NCI-H1436 (cell line): Measurements from ENCODE around the gene LTBR.

Source experiments
- DNase-seq: peaks from one replicate; lab custom pipeline; 2025; lab: John Stamatoyannopoulos, UW

LTBR gene

DNA sequence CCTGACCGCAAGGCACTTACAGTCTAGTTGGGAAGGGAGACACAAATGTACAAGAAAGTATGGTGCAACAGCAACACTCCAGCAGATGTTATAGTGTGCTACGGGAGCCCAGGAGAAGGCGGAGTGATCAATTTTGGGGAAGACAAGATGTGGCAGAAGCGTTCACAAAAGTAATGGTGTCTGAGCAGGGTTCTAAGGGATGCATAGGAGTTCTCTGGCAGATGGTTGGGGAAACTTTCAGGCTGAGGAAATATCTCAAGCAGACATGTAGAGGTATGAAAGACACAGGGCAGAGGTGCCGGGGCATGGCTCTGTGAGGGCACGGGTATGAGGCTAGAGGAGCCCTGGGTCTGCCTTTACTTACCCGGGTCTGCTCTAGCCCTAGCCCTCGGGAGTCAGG lies 37.0 kb upstream of the LTBR start:
- DNase-seq, result no peak

DNA sequence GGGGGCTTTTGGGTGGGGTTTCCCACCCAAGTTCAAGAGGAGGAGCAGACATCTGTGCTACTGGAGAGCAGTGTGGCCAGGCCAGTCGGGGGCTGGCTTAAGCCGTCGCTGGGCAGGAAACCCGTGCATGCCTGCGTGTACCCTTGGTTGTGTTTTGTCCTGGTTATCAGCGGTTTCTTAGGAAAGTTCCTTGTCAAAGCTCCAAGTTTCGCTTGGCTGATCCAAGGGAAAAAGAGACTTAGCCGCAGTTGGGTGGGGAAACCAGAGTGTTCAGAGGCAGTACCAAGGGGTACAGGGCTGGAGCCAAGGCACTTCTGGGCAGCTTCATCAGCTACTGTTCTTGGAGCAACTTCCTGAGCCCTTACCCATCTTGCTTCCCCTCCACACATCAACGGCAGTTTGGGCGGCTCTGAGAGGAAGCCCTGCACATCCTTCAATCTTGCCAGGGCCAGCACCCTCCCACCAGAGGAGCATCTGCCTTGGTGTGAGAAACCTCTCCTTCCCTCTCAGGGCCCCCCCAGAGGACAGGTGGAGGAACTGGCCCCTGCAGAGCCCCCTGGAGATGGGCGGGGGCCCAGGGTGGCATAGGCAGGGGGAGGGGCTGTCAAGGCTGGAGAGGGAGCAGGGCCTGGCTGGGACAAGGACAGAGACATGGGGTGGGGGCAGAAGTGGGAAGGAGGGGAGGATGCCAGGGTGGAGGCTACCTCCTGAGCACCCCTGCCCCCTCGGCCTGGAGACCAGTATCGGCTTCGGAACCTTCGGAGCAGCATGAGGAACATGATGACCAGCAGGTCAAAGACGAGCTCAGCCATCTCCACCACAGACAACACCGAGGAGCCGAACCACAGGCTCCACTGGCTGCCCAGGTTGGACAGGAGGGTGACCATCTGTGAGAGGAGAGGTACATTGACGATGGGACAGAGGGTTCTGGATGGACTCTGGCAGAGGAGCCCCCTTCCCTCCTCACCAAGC lies 36.3 kb upstream of the LTBR start:
- no peak for DNase-seq

DNA sequence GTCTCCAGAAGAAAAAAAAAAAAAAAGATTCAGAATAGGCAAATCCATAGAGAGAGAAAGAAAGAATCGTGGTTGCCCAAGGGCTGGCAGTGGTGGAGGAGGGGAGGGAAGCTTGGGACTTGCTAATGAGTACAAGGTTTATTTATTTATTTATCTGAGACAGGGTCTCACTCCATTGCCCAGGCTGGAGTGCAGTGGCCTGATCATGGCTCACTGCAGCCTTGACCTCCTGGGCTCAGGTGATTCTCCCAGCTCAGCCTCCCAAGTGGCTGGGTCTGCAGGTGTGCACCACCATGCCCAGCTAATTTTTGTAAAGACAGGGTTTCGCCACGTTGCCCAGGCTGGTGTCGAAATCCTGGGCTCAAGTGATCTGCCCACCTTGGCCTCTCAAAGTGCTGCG lies 32.3 kb upstream of the LTBR start:
- no peak for DNase-seq

DNA sequence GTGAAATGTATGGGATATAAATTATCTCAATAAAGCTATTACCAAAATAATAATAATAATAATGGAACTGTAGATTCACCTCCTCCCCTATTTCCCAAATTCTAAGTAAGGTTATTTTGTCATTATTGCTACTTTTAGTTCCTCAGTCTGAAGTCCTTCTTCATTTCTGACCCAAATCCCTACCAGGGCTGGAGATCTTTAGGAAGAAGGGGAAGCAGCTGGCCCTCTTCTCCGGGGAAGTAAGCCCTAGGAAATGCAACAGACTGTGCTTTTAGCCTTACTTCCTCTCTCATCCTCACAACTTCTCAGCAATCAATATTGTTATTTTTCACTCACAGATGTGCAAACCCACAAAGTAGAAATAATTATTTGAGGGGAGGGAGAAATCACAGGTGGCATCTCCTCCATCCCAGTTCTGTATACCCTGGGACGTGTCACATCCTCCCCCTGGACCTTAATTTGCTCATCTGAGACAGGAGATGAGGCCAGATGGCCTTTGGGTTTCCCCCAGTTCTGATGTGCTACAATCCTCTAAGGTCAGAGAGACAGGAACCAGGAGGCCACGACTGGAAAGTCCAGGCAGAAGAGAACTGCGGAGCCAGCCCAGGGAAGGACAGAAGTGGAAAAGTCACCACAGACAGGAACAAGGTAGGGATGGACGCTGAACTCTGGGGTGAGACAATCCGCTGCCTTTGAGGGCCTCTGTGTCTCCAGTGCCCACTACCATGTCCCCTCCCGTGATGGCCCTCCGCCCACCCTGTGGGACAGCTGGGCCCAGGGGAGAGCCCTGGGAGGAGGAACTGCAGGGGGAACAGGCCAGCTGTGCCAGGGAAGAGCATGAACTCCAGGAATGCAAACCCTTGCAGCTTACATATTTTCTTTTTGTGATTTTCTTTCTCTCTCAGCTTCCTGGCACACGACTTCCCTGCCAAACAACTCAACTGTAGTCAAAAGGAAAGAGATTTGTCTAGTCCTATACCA lies 31.5 kb upstream of the LTBR start:
- no peak for DNase-seq

DNA sequence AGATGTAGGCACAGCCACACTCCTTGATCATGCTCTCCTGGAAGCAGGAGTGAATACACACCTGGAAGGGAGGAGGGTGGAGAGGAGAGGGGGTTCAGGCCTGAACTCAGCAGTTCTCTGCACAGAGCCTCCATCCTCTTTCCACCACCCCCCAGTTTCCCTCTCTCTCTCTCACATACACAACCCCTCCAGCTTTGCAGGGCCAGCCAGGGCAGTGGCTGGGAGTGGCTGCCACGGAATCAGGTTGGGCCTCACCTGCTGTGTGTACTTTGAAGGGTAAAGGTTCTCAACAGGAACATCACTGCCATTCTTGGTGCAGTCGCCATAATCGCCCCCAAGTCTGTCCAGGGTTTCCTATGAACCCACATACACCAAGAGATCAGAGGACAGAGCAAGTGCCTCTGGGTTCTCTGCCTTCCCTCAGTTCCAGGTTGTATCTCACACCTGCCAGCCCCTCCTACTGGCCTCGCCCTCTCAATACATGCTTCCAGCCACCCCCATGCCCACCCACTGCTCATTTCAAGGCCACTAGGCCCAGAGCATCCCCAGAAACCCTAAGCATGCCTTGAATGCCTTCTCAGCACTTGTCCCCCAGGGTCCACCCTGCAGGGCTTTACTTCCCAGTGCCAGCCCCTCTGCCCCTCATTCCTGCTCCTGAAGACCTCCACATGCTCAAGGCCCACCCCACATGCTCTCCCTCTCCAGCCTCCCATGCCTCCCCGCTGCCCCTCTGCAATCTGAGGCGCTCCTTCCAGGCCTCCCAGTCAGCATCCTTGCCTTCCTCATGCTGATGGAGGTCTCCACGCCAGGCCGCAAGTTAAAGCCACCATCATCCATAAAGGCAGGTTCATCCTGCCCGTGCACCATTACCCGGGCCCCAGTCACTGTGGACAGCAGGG lies 29.2 kb upstream of the LTBR start:
- DNase-seq, result no peak

DNA sequence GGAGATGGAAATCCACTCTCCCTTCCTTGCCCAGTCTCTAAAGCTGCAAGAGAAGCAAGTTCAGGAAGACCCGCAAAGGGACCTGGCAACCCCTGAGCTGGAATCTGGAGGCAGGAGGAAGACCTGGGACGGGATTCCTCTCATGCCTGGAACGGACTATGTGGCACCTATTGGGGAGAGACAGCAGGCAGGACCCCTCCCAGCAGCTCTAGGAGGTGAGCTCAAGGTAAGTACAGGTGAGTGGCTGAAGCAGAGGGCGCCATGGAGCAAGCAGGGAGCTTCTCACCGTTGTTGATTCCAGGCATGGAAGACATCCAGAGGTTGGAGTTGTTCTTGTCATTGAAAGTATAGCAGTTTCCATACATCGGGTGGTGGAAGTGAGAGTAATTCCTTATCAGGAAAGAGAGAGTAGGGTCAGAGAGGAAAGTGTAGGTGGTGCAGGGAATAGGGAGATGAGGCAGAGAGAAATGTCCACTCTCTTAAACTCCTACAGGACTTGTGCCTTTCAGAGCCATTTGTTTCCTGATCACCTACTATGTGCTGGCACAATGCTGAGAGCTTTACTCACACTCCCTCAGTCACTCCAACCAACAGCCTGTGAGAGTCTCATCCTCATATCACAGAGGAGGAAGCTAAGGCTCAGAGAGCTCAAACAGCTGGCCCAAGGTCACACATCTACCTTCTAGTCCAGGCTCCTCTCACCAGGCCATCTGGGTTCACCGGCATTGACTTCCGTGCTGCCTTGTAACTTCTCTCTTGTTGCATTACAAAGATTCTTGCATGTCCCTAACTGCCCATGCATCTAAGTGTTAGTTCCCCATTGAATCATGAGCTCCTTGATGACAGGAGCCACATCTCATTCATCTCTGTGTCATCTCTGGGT lies 28.2 kb upstream of the LTBR start:
- DNase-seq, result no peak

DNA sequence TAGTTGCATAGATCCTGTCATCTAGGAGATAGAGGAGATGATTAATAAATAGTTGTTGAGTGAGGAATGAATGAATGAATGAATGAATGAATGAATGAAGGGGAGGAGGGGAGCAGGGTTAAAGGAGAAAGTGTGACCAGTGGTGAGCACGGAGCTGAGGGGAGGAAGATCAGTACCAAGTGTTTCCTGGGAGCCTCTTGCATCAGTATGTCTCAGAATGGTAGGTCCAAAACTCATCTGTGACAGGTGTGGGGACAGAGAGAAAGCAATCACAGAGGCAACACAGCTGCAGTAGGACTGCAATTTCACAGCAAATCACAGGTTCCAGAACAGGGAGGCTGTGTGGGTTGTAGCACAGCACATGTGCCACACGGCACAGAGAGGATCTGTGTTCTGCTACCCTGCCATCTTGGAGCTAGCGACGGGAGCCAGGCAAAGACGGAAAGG lies 27.6 kb upstream of the LTBR start:
- no peak for DNase-seq

DNA sequence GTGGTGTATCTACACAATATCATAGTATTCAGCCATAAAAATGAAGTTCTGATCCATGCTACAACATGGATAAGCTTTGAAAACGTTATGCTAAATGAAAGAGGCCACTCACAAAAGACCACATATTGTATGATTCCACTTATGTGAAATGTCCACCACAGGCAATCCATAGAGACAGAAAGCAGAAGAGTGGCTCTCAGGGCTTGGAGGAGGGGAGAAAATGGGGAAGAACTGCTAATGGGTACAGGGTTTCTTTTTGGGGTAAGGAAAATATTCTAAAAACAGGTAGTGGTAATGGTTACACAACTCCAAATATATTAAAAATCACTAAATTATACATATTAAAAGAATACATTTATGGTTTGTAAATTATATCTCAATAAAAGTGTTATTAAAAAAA lies 25.1 kb upstream of the LTBR start:
- no peak for DNase-seq

DNA sequence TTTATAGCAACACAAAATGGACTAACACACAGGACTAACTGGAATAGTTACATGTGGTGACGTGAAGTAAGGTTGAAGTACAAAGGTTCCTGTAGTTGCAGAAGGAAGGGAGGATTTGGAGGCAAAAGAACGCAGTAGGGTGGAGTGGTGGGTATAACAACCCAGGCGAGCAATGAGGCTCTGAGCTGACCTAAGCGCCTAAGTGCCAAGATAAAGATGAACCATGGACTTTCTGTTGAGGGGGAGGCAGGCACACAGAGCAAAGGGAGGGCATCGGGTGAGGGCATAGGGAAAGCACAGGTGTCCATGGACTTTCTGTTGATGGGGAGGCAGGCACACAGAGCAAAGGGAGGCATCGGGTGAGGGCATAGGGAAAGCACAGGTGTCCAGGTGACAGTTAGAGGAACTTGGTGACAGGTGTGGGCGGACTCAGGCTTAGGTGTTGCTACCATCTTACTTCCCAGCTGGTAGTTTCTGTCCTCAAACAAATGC lies 23.8 kb upstream of the LTBR start:
- DNase-seq, result no peak

DNA sequence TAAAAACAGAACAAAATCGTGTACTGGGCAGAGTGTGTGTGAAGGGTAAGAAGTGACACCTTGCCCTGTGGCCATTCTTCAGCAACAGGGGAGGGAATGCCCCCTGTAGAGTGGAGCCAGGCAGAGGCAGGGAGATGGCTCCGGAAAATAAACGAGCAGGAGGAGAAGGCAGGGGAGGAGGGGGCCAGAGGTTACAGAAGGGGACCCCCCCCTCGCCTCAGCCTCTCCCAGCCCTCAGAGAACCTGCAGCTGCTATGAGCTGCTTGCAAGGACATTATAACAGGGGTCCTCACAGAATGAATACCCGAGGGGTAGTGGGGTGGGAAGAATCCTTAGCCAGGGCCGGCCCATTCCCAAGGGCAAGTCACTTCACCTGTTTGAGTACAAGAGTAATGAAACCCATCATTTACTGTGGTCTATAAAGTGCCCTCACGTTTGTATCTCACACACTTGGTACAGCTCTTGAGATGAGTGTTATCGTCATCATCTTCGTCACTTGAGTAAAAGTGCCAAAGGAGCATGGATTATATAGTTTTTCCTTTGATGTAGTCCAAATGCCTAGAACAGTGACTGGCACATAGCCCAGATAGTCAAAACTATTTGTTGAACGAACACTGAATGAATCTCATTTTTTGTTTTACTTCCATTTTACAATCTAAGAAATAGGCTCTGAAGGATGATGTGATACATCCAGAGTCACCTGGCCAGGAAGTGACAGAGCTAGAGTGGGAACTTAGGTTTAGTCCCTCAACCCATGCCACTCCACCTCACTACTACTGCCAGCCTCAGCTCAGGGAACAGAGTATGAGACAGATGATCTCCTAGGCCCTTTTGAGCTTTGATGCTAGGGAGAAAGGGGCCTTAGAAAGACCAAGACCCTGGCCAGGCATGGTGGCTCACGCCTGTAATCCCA lies 23.1 kb upstream of the LTBR start:
- DNase-seq, result no peak

DNA sequence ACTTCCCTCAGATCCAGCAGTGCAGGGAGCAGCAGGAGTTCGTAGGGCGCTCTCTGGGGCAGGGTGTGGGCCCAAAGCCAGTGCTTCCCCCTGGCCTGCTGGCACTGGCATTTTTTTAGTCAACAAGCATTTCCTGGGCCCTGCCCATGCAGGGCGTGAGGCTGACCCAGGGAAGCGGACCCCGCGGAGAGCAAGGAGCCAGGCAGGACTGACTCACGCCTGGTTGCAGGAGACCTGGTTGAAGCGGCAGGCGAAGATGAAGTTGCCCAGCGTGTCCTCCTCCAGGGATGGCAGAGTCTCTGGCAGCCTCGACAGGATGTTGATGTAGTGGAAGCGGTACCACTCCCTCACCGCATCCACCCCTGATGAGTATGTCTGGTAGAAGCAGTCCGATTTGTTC lies 22.1 kb upstream of the LTBR start:
- DNase-seq, result no peak

DNA sequence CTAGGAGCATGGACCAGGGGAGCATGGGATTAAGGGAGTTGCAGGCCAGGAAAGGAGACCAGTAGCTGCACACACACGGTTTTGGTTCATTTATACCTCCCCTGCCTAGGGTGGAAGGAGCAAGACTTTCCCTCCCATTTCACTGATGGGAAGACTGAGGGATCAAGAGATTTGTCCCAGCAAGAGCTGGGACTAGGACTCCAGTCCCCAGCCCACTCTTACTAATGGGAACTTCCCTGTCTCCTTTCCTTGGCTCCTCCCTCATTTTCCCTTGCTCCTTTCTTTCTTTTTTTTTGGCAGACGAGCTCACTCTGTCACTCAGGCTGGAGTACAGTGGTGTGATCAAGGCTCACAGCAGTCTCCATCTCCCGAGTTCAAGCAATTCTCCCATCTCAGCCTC lies 21.6 kb upstream of the LTBR start:
- DNase-seq, result no peak

DNA sequence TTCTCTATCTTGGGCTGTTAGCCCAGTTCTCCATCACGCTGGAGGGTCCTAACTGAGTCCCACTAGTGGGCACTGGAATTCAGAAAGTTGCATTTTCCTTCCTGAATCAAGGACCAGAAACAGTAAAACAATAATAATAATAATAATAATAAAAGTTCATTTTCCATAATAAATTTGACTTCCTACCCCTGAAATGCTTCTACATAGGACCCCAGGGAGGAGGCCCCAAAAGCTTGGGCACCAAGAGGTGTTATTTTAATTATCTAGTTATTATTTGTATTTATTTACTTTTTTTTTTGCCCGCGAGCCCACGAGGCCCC lies 21.0 kb upstream of the LTBR start:
- no peak for DNase-seq

DNA sequence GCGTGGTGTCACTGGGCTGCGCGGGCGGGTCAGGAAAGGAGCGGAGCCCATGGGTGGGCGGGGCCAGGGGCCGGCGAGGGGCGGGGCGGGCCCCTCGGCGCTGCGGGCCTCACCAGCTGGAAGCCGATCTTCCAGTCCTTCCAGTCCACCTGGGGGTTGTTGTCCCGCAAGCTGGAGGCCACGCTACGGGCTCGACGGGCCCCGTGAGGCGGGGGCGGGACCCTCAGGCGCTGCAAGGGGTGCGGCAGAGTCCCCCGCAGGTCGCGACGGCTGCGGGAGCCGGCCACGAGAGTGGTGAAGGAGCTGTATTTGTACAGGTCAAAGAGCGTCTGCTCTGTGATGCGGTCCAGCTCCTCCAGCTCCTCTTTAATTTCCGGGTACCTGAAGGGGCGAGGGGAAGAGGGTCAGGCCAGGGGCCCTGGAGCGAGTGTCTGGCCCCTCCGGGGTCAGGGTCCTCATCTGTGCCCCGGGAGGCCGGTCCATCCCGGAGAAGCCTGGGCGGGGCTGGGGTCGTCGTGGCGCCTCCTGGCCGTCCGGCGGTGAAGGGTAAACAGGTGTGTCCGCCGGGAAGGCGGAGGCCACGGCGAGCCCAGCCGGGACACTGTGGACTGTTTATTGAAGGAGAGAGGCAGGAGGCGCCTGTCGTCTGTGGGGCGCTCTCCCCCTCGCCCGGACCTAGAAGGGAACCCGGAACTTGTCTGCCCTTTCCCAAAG lies 20.5 kb upstream of the LTBR start:
- no peak for DNase-seq

DNA sequence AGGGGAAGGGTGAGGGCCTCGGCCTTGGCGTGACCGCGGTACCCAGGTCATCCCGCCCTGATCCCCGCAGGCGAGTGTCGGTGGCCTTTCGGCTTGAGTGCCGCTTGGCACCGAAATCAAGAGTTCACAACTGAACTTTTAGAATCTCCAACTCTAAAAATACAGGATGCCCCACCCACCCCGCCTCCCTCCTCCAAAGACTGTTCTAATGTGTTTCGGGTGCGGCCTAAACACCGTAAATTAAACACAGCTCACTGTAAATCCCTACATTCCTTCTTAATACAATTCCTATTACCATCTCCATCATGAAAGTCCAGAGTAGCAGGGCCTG lies 20.0 kb upstream of the LTBR start:
- no peak for DNase-seq

DNA sequence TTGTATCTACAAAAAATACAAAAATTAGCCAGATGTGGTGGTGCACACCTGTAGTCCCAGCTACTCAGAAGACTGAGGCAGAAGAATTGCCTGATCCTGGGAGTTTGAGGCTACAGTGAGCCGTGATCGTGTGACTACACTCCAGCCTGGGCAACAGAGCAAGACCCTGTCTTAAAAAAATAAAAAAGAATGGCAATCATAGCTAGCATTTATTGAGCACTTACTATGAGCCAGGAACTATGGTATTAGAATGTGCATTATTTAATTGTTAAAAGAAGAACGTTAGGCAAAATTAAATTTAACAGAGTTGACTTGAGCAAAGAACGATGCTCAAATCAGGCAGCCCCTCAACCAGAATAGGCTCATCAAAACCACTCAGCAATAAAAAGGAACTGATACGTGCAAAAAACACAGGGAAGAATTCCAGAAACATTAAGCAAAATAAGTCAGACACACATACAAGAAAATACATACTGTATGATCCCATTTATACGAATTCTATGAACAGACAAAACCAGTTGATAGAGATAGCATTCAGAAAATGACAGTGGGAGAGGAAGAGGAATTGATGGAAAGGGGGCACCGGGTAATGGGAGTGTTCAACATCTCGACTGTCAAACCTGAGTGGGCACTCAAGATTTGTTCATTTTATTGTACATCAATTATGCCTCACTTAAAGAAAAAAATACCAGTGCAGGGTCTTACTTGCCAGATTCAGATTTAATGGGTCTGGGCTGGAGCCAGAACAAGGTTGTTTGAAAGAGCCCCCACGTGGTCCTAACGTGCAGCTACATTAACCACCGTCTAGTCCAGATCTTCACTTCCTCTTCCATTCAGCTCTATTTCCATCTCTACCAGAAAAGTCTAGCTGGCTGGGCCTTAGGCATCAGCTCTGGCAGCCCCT lies 16.6 kb upstream of the LTBR start:
- DNase-seq, result peak; percentile 62

DNA sequence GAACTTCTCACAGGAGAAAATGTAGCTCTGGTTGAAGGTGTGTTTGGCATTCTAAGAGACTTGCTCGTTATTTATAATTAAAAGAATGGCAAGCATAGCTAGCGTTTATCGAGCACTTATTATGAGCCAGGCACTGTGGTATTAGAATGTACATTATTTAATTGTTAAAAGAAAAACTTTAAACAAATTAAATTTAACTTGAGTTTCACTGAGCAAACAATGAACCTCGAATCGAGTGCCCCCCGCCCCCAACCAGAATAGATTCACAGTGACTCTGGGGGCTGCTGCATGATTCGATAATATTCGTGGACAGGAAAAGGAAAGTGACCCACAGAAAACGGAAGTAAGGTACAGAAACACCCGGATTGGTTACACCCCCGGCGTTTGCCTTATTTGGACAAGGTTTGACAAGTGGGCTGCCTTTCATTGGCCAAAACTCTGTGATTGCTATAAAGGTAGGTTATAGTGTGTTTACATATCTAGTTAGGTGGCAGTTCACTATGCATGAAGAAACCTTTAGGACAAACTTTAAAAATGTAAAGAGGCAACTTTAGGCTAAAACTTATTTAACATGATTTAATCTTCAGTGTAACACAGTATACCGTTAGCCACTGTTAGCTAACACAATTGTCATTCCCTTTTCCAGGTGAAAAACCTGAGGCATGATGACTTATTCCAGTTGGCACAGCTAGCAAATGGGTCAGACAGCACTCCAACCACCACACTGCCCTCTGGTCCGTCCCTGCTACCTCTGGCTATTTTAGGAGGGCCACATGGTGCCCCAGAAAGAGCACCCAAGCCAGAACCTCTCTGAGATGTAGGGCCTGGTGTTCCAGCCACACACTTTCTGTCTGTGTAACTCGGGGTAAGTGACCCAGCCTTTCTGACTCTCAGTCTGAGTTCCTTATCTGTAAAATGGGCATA lies 15.7 kb upstream of the LTBR start:
- no peak for DNase-seq
